GM23338 (cell line): ENCODE data around the gene AFAP1L1. TPM values are rescaled to one million over a fixed set of nuclear protein-coding genes. Genes with fewer than 3 reads are reported as not detected.

Experiments used
- ATAC-seq: fragments of 200-7000 bp; cut with Tn5 transposase; 3 replicates; pipeline ENCODE4 v1.9.1; 2020
- DNase-seq: peaks from one replicate; pipeline ENCODE4 v3.0.0-alpha.2; 2015; ENCODE audit warnings: low spot score
- H2AFZ ChIP-seq: fragments of 200-600 bp; sonication (generic); 2 replicates; pipeline ENCODE4 v1.8.0; 2016; ENCODE audit warnings: antibody characterized with exemption, mild to moderate bottlenecking, moderate library complexity
- H3F3A ChIP-seq: fragments of 200-600 bp; sonication (generic); replicated peaks from 2 replicates; pipeline ENCODE4 v1.8.0; 2017; ENCODE audit warnings: antibody characterized with exemption, mixed run types, low read depth
- H3K27ac ChIP-seq: fragments of 200-600 bp; sonication (generic); 2 replicates; pipeline ENCODE4 v1.6.1; 2016; ENCODE audit warnings: low read depth
- H3K27me3 ChIP-seq: fragments of 200-600 bp; sonication (generic); 2 replicates; pipeline ENCODE4 v1.8.0; 2016; ENCODE audit warnings: mild to moderate bottlenecking, mixed run types, moderate library complexity; ENCODE audit not compliant: insufficient read depth
- H3K36me3 ChIP-seq: fragments of 200-600 bp; sonication (generic); 2 replicates; pipeline ENCODE4 v1.8.0; 2016; ENCODE audit warnings: mild to moderate bottlenecking; ENCODE audit not compliant: insufficient read depth
- H3K4me1 ChIP-seq: fragments of 200-600 bp; sonication (generic); 2 replicates; pipeline ENCODE4 v1.8.0; 2016; ENCODE audit warnings: mild to moderate bottlenecking, moderate library complexity; ENCODE audit not compliant: insufficient read depth
- H3K4me2 ChIP-seq: fragments of 200-600 bp; sonication (generic); 2 replicates; pipeline ENCODE4 v1.7.1; 2017; ENCODE audit warnings: mixed run types
- H3K4me3 ChIP-seq: fragments of 200-600 bp; sonication (generic); 2 replicates; pipeline ENCODE4 v1.6.1; 2016; ENCODE audit warnings: mixed run types
- H3K79me2 ChIP-seq: fragments of 200-600 bp; sonication (generic); replicated peaks from 2 replicates; pipeline ENCODE4 v1.8.0; 2017; ENCODE audit warnings: mild to moderate bottlenecking; ENCODE audit not compliant: insufficient read depth
- H3K9me2 ChIP-seq: fragments of 200-600 bp; sonication (generic); 2 replicates; pipeline ENCODE4 v1.8.0; 2017; ENCODE audit not compliant: insufficient read depth
- H4K20me1 ChIP-seq: fragments of 200-600 bp; sonication (generic); replicated peaks from 2 replicates; pipeline ENCODE4 v1.8.0; 2017; ENCODE audit warnings: mild to moderate bottlenecking; ENCODE audit not compliant: insufficient read depth
- H3K27ac Mint-ChIP-seq: 2 replicates; pipeline ENCODE4 v1.8.0; 2020; ENCODE audit warnings: inconsistent platforms, mild to moderate bottlenecking, moderate library complexity, mixed read lengths
- H3K27me3 Mint-ChIP-seq: 3 replicates; pipeline ENCODE4 v1.8.0; 2022; ENCODE audit warnings: low read depth, mild to moderate bottlenecking, moderate library complexity, mixed read lengths, inconsistent platforms; ENCODE audit not compliant: insufficient read depth, poor library complexity
- H3K36me3 Mint-ChIP-seq: 3 replicates; pipeline ENCODE4 v1.8.0; 2021; ENCODE audit warnings: low read depth, mild to moderate bottlenecking, inconsistent platforms, moderate library complexity, mixed read lengths
- H3K4me1 Mint-ChIP-seq: 3 replicates; pipeline ENCODE4 v1.8.0; 2020; ENCODE audit warnings: mild to moderate bottlenecking, inconsistent platforms, mixed read lengths
- H3K4me3 Mint-ChIP-seq: 3 replicates; pipeline ENCODE4 v1.8.0; 2021; ENCODE audit warnings: moderate library complexity, mild to moderate bottlenecking, inconsistent platforms, mixed read lengths
- H3K9me3 Mint-ChIP-seq: 3 replicates; pipeline ENCODE4 v1.8.0; 2020; ENCODE audit warnings: moderate library complexity, mild to moderate bottlenecking, inconsistent platforms, mixed read lengths
- CREB1 ChIP-seq: fragments of 250-450 bp; sonication (Bioruptor Pico); IDR thresholded peaks from 2 replicates; pipeline ENCODE4 v1.5.0; 2020; ENCODE audit warnings: low read depth, mild to moderate bottlenecking, moderate library complexity
- CTCF ChIP-seq, 2 experiments: fragments of 200-600 bp in 1 of 2; sonication (generic) in 1 of 2; conservative IDR thresholded peaks; 2 replicates each; pipeline versions ENCODE4 v1.5.1 to v1.6.1; 2016 to 2017; ENCODE audit warnings: antibody characterized with exemption in 2 of 2, low read depth in 2 of 2, mild to moderate bottlenecking in 2 of 2, moderate library complexity in 1 of 2
- ETS1 ChIP-seq: IDR thresholded peaks from 2 replicates; pipeline ENCODE4 v1.6.1; 2016; ENCODE audit warnings: antibody characterized with exemption
- EZH2 ChIP-seq: fragments of 200-600 bp; sonication (generic); IDR thresholded peaks from one replicate; pipeline ENCODE4 v1.8.0; 2017; ENCODE audit warnings: antibody characterized with exemption, mild to moderate bottlenecking, low read depth; ENCODE audit not compliant: unreplicated experiment
- JUNB ChIP-seq: IDR thresholded peaks from one replicate; pipeline ENCODE4 v1.6.1; 2016; ENCODE audit warnings: antibody characterized with exemption; ENCODE audit not compliant: unreplicated experiment
- NANOG ChIP-seq: IDR thresholded peaks from 2 replicates; pipeline ENCODE4 v1.6.1; 2016; ENCODE audit warnings: antibody characterized with exemption, borderline replicate concordance
- POLR2AphosphoS5 ChIP-seq: IDR thresholded peaks from 2 replicates; pipeline ENCODE4 v1.6.1; 2016; ENCODE audit warnings: antibody characterized with exemption, low read depth
- STAT1 ChIP-seq: IDR thresholded peaks from one replicate; pipeline ENCODE4 v1.6.1; 2016; ENCODE audit warnings: antibody characterized with exemption; ENCODE audit not compliant: unreplicated experiment
- ZNF114 ChIP-seq: fragments of 250-450 bp; sonication (Bioruptor Pico); IDR thresholded peaks from 2 replicates; pipeline ENCODE4 v1.5.0; 2020; ENCODE audit warnings: mild to moderate bottlenecking, moderate library complexity
- ZNF331 ChIP-seq: fragments of 250-450 bp; sonication (Bioruptor Pico); IDR thresholded peaks from 2 replicates; pipeline ENCODE4 v1.5.0; 2020; ENCODE audit warnings: low read depth, mild to moderate bottlenecking, moderate library complexity
- ZNF462 ChIP-seq: fragments of 250-450 bp; sonication (Bioruptor Pico); IDR thresholded peaks from 2 replicates; pipeline ENCODE4 v1.5.0; 2020; ENCODE audit warnings: mild to moderate bottlenecking, moderate library complexity
- polyA plus RNA-seq: library from polyadenylated mRNA; unstranded; fragments of >200 nt; fragmentation: Nextera tagmentation; extraction: Ambion mirVana; gene quantifications from 2 replicates; pipeline ENCODE4 v1.2.1, GENCODE V29; 2016
- total RNA-seq: library from RNA; depleted of rRNA; stranded (reverse); fragments of >200 nt; shearing (Covaris generic); gene quantifications from 2 replicates; pipeline ENCODE4 v1.2.3, GENCODE V29; 2014

The AFAP1L1 gene
- total and polyA plus RNA-seq, 2 experiments from 2014 or later = 3.2 to 5.7 TPM

GRCh38 chr5:149279661-149280060 lies 8.0 kb downstream of the AFAP1L1 start:
- no peak overlapping the region for H3K4me3 ChIP-seq
- Mint-ChIP-seq H3K4me3 (no peak overlapping the region), H3K9me3 (no peaks in the 10 kb centered on the region), H3K4me1 (no peaks in the 10 kb centered on the region; the same call in 2 of the 3 replicates), H3K27ac (no peak overlapping the region), H3K36me3 (no peaks in the 10 kb centered on the region), H3K27me3 (peaks cover 3% of the 10 kb centered on the region)
- no peak overlapping the region for H3K4me2 ChIP-seq
- DNase-seq (no peak), ATAC-seq (no peak)
- H3F3A ChIP-seq = no peaks in the 10 kb centered on the region
- no peak overlapping the region for H2AFZ ChIP-seq
- H4K20me1 ChIP-seq = no peaks in the 10 kb centered on the region; the same call in 1 of the 2 replicates
- H3K36me3 ChIP-seq = no peaks in the 10 kb centered on the region
- H3K9me2 ChIP-seq = 0 out of 2 replicates have a peak, but pooled peaks cover 6% of the 10 kb centered on the region
- H3K4me1 ChIP-seq = no peaks in the 10 kb centered on the region
- no peak for TF ChIP-seq POLR2AphosphoS5
- TF ChIP-seq EZH2 = no peak
- no peak for TF ChIP-seq ZNF114 (CRISPR knock-in tag)
- no peaks in the 10 kb centered on the region for H3K79me2 ChIP-seq
- no peak overlapping the region for H3K27ac ChIP-seq
- H3K27me3 ChIP-seq = no peaks in the 10 kb centered on the region

- no peak overlapping the region for H3K4me3 ChIP-seq
- no peaks in the 10 kb centered on the region for H3K4me1 ChIP-seq
- Mint-ChIP-seq H3K4me3 (no peak overlapping the region), H3K27me3 (peaks cover 3% of the 10 kb centered on the region), H3K36me3 (no peaks in the 10 kb centered on the region), H3K9me3 (no peaks in the 10 kb centered on the region), H3K27ac (no peak overlapping the region), H3K4me1 (no peaks in the 10 kb centered on the region; the same call in 2 of the 3 replicates)
- no peaks in the 10 kb centered on the region for H3K79me2 ChIP-seq
- H3K36me3 ChIP-seq = no peaks in the 10 kb centered on the region
- DNase-seq (no peak), ATAC-seq (no peak)
- 0 out of 2 replicates have a peak, but pooled peaks cover 6% of the 10 kb centered on the region for H3K9me2 ChIP-seq
- H3K4me2 ChIP-seq = no peak overlapping the region
- no peaks in the 10 kb centered on the region; the same call in 1 of the 2 replicates for H4K20me1 ChIP-seq
- H3F3A ChIP-seq = no peaks in the 10 kb centered on the region
- H2AFZ ChIP-seq = no peak overlapping the region
- no peak overlapping the region for H3K27ac ChIP-seq
- H3K27me3 ChIP-seq = no peaks in the 10 kb centered on the region
- no peak for TF ChIP-seq JUNB
- no peak for TF ChIP-seq EZH2
- TF ChIP-seq STAT1 = no peak
- TF ChIP-seq CTCF (conservative IDR thresholded peaks at IDR 0.05; ENCODE audit: low read depth in 2 of 2) = no peak
- no peak for TF ChIP-seq NANOG
- TF ChIP-seq ZNF331 (CRISPR knock-in tag) = no peak
- no peak for TF ChIP-seq CREB1 (CRISPR knock-in tag)
- TF ChIP-seq ETS1 = no peak
- TF ChIP-seq ZNF114 (CRISPR knock-in tag) = no peak
- no peak for TF ChIP-seq ZNF462 (CRISPR knock-in tag)
- no peak for TF ChIP-seq POLR2AphosphoS5
Measured at GRCh38 chr5:149280124-149280523, 8.5 kb downstream of the AFAP1L1 start.
